WTC11 (cell line): Measurements from ENCODE around the gene MON2.

Experiments
- CTCF ChIP-seq: fragments of 200-600 bp; IDR thresholded peaks from 2 replicates; pipeline ENCODE4 v1.8.0; 2022; ENCODE audit warnings: antibody characterized with exemption
- NFE2L1 ChIP-seq: sonication (generic); formaldehyde crosslinking; IDR thresholded peaks from 2 replicates; pipeline ENCODE4 v1.8.1; 2023; ENCODE audit warnings: missing genetic modification reagents
- NR2C2 ChIP-seq: sonication (generic); formaldehyde crosslinking; IDR thresholded peaks from 2 replicates; pipeline ENCODE4 v1.8.0; 2022; ENCODE audit warnings: mild to moderate bottlenecking, missing genetic modification reagents
- TF ChIP-seq, protein P1 (sequence below): sonication (generic); formaldehyde crosslinking; IDR thresholded peaks from 2 replicates; pipeline ENCODE4 v1.8.1; 2022; ENCODE audit warnings: low read depth, missing genetic modification reagents, borderline replicate concordance

GRCh38 chr12:62533755-62534107, 67.1 kb downstream of the MON2 start:
- TF ChIP-seq, protein P1, sequence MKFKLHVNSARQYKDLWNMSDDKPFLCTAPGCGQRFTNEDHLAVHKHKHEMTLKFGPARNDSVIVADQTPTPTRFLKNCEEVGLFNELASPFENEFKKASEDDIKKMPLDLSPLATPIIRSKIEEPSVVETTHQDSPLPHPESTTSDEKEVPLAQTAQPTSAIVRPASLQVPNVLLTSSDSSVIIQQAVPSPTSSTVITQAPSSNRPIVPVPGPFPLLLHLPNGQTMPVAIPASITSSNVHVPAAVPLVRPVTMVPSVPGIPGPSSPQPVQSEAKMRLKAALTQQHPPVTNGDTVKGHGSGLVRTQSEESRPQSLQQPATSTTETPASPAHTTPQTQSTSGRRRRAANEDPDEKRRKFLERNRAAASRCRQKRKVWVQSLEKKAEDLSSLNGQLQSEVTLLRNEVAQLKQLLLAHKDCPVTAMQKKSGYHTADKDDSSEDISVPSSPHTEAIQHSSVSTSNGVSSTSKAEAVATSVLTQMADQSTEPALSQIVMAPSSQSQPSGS (CRISPR knock-in tag) = no peak
- no peak for TF ChIP-seq NR2C2 (CRISPR knock-in tag)
- no peak for TF ChIP-seq CTCF
- no peak for TF ChIP-seq NFE2L1 (CRISPR knock-in tag)
